K562 (cell line): ENCODE results near the gene ANKS4B. TPM values are rescaled to one million over a fixed set of nuclear protein-coding genes. Genes with fewer than 3 reads are reported as not detected.
A peak's percentile ranks its signal among the peaks of the same experiment; 100 is the strongest.

Source experiments
- CEBPB ChIP-seq: fragments of 450-650 bp; IDR thresholded peaks from 2 replicates; pipeline ENCODE4 v1.6.1; 2016; ENCODE audit warnings: missing genetic modification characterization, missing compliant biosample characterization
- E2F6 ChIP-seq, 2 experiments: IDR thresholded peaks; 2 replicates each; pipeline ENCODE4 v1.6.1; 2011; ENCODE audit warnings: borderline replicate concordance in 1 of 2, control low read depth in 1 of 2, low read depth in 1 of 2, low read length in 1 of 2, mild to moderate bottlenecking in 1 of 2, mixed read lengths in 1 of 2, moderate library complexity in 1 of 2; ENCODE audit not compliant: insufficient read depth in 1 of 2, insufficient read length in 1 of 2, poor library complexity in 1 of 2, severe bottlenecking in 1 of 2; ENCODE audit errors: extremely low read depth in 1 of 2
- ELK3 ChIP-seq: fragments of 450-650 bp; formaldehyde crosslinking; IDR thresholded peaks from 2 replicates; pipeline ENCODE4 v1.4.0; 2020; ENCODE audit warnings: mild to moderate bottlenecking
- ERF ChIP-seq: fragments of 450-650 bp; formaldehyde crosslinking; IDR thresholded peaks from 2 replicates; pipeline ENCODE4 v1.4.0; 2020; ENCODE audit warnings: mild to moderate bottlenecking, mixed read lengths
- GTF3C2 ChIP-seq: IDR thresholded peaks from 3 replicates; pipeline ENCODE4 v1.6.1; 2011; ENCODE audit warnings: borderline replicate concordance, mild to moderate bottlenecking, moderate library complexity; ENCODE audit not compliant: insufficient read length; ENCODE audit errors: extremely low read depth
- HOMEZ ChIP-seq: fragments of 250-450 bp; sonication (Bioruptor Pico); IDR thresholded peaks from 2 replicates; pipeline ENCODE4 v1.4.0; 2020; ENCODE audit warnings: mild to moderate bottlenecking, moderate library complexity
- NFYB ChIP-seq: IDR thresholded peaks from 2 replicates; pipeline ENCODE4 v1.6.1; 2011; ENCODE audit warnings: mild to moderate bottlenecking, moderate library complexity; ENCODE audit not compliant: insufficient read length; ENCODE audit errors: extremely low read depth
- PATZ1 ChIP-seq: fragments of 250-450 bp; sonication (Bioruptor Pico); IDR thresholded peaks from 2 replicates; pipeline ENCODE4 v1.5.0; 2020; ENCODE audit warnings: mild to moderate bottlenecking, borderline replicate concordance
- PHTF2 ChIP-seq: fragments of 250-450 bp; sonication (Bioruptor Pico); IDR thresholded peaks from 2 replicates; pipeline ENCODE4 v1.5.0; 2021; ENCODE audit warnings: mild to moderate bottlenecking
- RFX7 ChIP-seq: fragments of 250-450 bp; sonication (Bioruptor Pico); IDR thresholded peaks from 2 replicates; pipeline ENCODE4 v1.5.1; 2021; ENCODE audit warnings: mild to moderate bottlenecking
- SMAD3 ChIP-seq: fragments of 450-650 bp; formaldehyde crosslinking; conservative IDR thresholded peaks from 2 replicates; pipeline ENCODE4 v1.4.0; 2020; ENCODE audit warnings: mild to moderate bottlenecking
- ZBTB2 ChIP-seq: fragments of 450-650 bp; IDR thresholded peaks from 2 replicates; pipeline ENCODE4 v1.6.1; 2016; ENCODE audit warnings: antibody characterized with exemption
- ZNF224 ChIP-seq: sonication (generic); formaldehyde crosslinking; IDR thresholded peaks from 2 replicates; pipeline ENCODE4 v1.8.0; 2022; ENCODE audit warnings: mild to moderate bottlenecking, missing genetic modification reagents
- ZNF586 ChIP-seq: fragments of 450-650 bp; formaldehyde crosslinking; conservative IDR thresholded peaks from 2 replicates; pipeline ENCODE4 v1.4.0; 2020; ENCODE audit warnings: mild to moderate bottlenecking, moderate library complexity
- polyA plus RNA-seq, 8 experiments: library from polyadenylated mRNA; depleted of rRNA in 4 of 8; stranded (reverse) in 5 of 8; unstranded in 3 of 8; fragments of >200 nt; fragmentation: Nextera tagmentation in 2 of 8; fragmentation: Illumina TruSeq in 1 of 8; extraction: Ambion mirVana in 2 of 8; extraction: Trizol in 1 of 8; gene quantifications; 2 replicates each; pipeline versions ENCODE4 v1.2.1 to v1.2.3, GENCODE V29; 2011 to 2014; ENCODE audit warnings: inconsistent platforms in 1 of 8, missing spikeins in 1 of 8
- total RNA-seq, 7 experiments: library from RNA; depleted of rRNA in 6 of 7; stranded (reverse); fragments of >200 nt in 6 of 7; fragmentation: Illumina TruSeq in 2 of 7; extraction: Trizol in 2 of 7; gene quantifications; 2 replicates each; pipeline versions ENCODE4 v1.2.1 to v1.2.3, GENCODE V29; 2011 to 2021; ENCODE audit warnings: low replicate concordance in 1 of 7

The ANKS4B gene
- total and polyA plus RNA-seq, 9 of the 15 experiments (the other 6 are each of a cell fraction or from before 2014, with no cell fraction given): not detected

- TF ChIP-seq E2F6 (IDR thresholded peaks at IDR 0.05; ENCODE audit: borderline replicate concordance in 1 of 2, extremely low read depth in 1 of 2, insufficient read depth in 1 of 2, insufficient read length in 1 of 2, low read depth in 1 of 2, low read length in 1 of 2, poor library complexity in 1 of 2, severe bottlenecking in 1 of 2): peak; percentile 44 to 69
- TF ChIP-seq PATZ1 (CRISPR knock-in tag): no peak
- TF ChIP-seq SMAD3 (CRISPR knock-in tag): no peak
- no peak for TF ChIP-seq ZNF224 (CRISPR knock-in tag)
- TF ChIP-seq HOMEZ: no peak
- TF ChIP-seq RFX7 (CRISPR knock-in tag): no peak
- no peak for TF ChIP-seq ELK3 (CRISPR knock-in tag)
- TF ChIP-seq GTF3C2: no peak
- TF ChIP-seq ERF (CRISPR knock-in tag): no peak
- TF ChIP-seq CEBPB (tag): no peak
- no peak for TF ChIP-seq PHTF2 (CRISPR knock-in tag)
- TF ChIP-seq NFYB: no peak
- no peak for TF ChIP-seq ZNF586 (CRISPR knock-in tag)
- peak; percentile 16 for TF ChIP-seq ZBTB2
Observed at GRCh38 chr16:21300309-21301167, 67.0 kb downstream of the ANKS4B start (continued).
